GM21526 (cell line): ENCODE results near the gene ANKRD27.
"Not testable (repeated sequence)": the region's sequence is repeated elsewhere in the genome, so short reads cannot be mapped to it uniquely, and the experiment has no call there.

ENCODE experiments used
- ATAC-seq: cut with Tn5 transposase; IDR thresholded peaks from one replicate; pipeline ENCODE4 v1.9.1; 2021; ENCODE audit warnings: moderate library complexity; ENCODE audit not compliant: unreplicated experiment, low FRiP score

The ANKRD27 gene

DNA sequence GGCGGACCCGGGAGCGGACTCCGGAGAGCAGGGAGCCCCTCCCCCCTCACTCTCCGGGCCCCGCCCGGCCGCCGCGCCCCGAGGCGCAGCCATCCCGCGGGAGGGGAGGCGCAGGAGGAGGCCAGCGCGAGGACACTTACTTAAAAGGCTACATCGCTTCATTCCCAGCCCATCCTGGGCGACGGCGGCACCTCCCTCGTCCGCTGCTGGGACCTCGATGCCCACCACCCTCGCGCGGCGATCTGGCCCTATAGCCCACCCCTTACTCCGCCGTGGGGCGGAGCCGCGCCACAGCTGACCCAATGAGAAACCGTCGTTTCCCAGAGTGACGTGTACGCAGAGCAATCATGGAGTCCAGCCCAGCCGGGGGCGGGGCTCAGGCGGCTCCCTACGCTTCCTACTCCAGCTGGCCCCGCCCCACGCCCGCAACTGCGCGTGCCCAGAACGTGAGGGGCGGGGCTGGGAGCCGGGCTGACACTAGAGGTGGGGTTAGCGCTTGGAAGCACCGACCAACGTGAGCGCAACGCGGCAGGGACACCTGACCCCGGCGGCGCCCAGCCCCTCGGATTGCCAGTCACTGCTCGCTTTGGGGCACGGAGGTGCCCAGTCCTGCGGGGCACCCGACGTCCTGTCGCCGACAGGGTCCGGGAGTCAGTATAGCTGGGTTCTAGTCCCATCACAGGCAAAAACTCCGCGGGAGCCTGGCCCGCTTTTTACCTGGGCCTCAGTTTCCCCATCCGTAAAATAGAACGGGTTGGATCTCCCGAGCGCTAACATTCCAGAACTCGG, at the start of gene ANKRD27:
ANKRD27 (minus strand) TSS at position 250 of the 789 bp plus-strand sequence. CDS start 16,165 bp downstream, outside the sequence.
- ATAC-seq: peak; percentile 96

DNA sequence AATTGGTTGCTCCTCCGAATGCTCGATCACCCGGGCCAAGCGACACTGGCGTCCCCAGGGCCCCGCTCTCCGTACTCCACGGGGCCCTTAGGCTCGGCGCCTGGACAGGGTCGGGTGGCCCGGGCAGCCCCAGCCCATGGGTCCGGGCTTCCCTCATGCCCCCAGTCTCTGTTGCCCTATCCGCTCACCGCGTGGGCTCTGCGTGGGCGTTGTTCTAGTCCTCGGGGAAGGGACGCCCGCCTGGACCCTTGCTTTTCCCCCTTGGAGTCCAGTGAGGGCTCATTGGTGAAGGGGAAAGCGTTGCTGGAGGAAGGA, 45.9 kb upstream of the ANKRD27 start:
- no peak for ATAC-seq

DNA sequence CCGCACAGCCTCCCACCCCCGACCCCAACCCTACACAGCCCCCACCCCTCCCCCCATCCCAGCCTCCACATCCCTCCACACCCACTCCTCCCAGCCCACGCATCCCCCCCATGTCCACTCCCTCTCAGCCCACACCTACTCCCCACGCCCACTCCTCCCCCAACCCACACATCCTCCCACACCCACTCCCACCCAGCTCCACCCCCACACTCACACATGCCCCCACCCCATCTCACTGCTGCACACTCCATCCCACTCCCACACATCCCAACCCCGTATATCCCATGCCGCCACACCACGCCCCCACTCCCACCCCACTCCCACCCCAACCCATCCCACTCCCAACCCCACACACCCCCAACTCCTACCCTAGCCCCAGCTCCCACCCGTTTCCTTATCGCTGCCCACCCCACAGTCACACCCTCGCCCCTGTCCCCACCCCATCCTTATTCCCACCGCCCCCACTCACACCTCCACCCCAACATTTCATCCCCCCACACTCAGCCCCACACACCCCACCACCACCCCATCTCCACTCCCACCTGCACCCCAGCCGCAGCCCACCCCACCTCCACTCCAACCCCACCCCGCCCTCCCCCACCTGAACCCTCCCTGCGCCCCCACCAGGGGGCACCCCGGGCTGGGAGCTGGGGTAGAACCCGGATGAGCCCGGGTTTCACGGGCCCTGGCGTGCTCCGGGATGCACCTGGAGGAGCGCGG, 45.4 kb upstream of the ANKRD27 start:
- no peak for ATAC-seq

DNA sequence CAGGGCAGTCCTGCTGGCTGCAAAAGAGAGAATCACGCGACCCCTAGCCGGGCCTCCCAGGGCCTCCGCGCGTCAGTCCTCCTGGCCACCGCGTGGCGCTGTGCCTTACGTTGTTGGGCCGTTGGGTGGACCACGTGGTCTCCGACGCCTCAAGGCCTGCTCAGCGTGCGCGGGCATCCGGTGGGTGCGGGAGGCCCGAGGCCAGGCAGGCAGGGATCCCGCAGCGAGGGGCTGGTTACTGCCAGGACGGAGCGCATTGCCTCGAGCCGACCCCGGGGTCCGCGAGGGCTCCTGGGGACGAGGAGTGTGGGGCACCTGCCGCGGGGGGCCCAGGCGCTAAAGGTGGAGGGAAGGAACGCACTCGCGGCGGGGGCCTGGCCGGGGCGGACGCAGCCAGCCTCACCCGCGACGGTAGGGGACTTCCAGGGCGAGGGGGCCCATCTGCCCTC, 44.7 kb upstream of the ANKRD27 start, which contains the start of gene TDRD12:
TDRD12 (plus strand) TSS at position 157 of the 449 bp plus-strand sequence. CDS start 306 bp downstream, outside the sequence.
- ATAC-seq: no peak

DNA sequence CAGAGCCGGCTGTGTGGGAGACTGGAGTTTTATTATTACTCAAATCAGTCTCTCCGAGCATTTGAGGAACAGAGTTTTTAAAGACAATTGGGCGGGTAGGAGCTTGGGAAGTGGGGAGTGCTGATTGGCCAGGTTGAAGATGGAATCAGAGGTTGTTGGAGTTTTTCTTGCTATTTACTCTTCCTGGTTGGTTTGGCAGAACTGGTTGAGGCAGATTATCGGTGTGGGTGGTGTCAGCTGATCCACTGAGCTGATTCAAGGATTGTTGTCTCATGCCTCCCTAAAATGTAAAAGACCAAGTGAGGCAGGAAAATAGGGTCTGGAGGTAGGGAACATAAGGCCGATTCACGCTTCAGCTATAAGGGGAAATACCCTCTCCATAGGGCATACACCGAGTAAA, 43.3 kb upstream of the ANKRD27 start:
- no peak for ATAC-seq

DNA sequence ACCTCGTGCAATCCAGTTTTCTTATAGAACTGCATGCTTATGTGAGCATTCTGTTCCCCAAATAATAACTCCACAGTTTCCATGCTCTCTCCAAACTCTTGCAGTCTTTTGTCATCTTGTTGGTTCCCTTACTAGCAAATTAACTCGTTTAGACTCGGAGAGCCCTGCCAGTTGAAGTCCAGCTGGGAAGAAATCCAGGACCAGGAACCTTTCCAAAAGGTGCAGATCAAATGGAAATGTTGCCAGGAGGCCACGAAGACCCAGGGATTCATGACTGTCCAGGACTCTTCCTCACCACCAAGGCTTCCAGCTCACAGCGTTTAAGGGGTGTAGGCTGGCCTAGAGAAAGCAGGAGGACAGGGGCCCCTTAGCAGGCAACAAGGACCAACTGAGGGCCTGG, 42.5 kb upstream of the ANKRD27 start:
- no peak for ATAC-seq

DNA sequence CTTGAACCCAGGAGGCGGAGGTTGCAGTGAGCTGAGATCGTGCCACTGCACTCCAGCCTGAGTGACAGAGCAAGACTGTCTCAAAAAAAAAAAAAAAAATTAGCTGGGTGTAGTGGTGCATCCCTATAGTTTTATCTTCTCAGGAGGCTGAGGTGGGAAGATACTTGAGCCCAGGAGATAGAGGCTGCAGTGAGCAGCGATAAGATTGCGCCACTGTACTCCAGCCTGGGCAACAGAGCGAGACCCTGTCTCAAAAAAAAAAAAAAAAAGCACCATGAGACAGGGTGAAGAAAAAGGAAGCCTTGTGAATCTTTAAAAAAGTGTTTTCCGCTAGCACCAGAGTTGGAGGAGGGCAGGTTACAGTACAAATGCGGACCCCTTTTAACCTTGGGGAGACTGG, 41.2 kb upstream of the ANKRD27 start:
- not testable (repeated sequence) for ATAC-seq

DNA sequence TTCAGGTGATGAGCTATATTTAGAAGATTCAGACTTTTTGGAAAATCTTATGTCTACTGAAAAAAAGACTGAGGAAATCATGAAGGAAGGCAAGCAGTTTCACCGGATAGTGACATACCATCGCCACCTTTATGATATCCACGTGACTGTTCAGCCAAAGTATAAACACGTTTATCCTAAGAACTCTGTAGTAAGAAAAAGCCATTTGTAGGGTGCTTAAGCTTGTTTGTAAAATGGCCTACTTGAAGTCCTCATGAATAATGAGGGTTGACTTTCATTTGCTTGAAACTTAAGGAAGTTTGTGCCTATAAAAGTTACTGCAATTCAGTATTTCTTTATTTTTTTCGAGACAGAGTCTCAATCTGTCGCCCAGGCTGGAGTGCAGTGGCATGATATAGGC, 36.8 kb upstream of the ANKRD27 start:
- no peak for ATAC-seq

DNA sequence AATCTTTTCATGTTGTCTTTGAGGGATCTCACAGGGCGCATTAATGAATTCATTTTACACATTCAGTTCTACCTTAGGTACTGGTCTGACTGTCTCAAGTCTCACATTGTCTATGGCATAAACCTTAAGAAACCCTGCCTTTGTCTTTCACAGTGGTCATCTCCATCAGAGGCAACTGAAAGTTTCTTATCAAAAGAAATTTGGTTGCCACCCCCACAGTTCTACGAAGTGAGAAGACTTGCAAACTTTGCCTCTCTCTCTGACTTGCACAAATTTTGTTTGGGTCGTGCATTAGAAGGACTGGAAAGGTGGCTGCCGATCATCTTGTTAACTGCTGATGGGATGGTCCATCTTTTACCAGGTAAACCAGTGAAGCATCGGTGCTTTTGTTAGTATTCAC, 34.1 kb upstream of the ANKRD27 start:
- no peak for ATAC-seq

DNA sequence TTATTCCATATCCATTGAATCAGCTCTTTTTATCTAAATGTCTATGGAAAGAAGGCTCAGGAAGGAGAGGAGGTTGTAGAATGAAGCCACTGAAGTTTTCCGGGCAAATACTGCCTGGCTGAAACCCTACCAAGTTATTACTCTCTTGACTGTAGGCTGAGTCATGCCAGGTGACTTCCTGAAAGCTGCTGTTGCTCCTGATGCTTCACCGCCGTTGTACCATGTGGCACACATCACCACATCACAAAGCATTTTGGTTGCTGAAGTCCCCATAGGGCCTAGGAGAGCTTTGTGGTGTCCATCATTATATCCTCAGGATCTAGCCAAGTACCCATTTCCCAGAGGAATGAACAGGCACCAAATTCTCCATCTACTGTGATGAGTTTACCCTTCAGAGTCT, 33.5 kb upstream of the ANKRD27 start:
- ATAC-seq: no peak

DNA sequence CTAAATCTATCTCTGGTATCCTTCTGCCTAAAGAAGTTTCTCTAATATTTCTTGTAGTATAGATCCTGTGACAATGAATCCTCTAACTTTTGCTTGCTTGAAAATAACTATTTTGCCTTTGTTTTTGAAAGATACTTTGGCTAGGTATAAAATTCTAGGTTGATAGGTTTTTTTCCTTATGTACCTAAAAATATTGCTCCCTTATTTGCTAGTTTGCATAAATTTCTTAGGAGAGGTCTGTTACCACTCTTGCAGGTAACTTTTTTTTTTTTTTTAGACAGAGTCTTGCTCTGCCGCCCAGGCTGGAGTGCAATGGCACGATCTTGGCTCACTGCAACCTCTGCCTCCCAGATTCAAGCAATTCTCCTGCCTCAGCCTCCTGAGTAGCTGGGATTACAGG, 29.0 kb upstream of the ANKRD27 start:
- ATAC-seq: not testable (repeated sequence)

DNA sequence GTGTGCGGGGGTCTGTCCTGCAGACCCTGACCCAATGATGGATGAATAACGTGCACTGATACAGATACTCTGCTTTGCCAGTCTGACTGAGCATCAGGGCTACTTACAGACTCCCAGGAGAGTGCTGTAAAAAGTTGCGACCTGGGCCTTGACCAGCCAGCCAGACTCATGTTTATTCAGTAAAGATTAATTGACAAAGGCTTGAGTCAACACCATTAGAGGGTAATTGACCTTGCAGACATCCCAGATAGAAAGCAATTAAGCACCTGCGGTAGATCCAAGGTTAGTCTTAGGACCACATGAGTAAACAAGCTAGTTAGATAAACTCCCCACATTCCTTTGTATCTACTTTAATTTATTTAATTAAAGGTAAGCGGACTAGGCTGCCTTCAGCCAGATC, 27.0 kb upstream of the ANKRD27 start:
- no peak for ATAC-seq

DNA sequence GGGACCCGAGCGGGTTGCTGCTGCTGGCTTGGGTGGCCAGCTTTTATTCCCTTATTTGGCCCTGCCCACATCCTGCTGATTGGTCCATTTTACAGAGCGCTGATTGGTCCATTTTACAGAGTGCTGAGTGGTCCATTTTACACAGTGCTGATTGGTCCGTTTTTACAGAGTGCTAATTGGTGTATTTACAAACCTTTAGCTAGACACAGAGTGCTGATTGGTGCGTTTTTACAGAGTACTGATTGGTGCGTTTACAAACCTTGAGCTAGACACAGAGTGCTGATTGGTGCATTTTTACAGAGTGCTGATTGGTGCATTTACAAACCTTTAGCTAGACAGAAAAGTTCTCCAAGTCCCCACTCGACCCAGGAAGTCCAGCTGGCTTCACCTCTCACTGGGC, 25.1 kb upstream of the ANKRD27 start:
- ATAC-seq: not testable (repeated sequence)

DNA sequence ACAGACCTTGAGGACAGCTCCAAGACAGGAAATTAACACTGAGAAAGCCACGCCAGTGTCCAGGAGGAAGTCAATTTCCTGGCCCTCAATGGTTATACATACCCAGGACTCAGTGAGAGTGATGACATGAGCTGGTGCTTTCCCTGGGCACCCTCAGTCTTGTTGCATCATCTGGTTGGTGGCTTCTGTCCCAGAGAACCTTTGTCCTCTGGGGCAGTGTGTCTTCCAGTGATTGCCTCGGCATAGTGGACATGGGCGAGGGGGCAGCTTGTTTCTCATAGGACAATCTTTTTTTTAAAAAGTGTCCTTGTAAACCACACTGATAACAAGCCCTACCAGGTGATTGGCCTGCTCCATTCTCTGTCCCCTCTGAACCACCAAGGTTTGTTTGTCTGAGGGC, 21.8 kb upstream of the ANKRD27 start:
- not testable (repeated sequence) for ATAC-seq

DNA sequence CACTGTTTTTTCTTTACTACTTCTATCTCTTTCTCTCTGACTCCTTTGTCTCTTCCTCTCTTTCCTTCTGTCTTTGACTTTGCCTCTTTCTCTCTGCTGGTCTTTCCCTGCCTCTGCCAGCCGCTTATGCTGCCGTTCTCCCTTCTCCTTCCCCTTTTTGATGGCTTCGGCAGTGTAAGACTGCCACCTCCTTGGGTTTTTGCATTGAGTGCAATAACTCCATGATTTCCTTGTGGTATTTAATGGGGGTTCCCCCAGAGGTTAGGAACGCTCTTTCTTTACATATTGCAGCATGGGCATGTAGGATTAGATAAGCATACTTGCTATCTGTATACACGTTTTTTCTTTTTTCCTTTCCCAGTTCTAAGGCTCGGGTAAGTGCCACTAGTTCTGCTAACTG, 20.5 kb upstream of the ANKRD27 start:
- ATAC-seq: not testable (repeated sequence)

DNA sequence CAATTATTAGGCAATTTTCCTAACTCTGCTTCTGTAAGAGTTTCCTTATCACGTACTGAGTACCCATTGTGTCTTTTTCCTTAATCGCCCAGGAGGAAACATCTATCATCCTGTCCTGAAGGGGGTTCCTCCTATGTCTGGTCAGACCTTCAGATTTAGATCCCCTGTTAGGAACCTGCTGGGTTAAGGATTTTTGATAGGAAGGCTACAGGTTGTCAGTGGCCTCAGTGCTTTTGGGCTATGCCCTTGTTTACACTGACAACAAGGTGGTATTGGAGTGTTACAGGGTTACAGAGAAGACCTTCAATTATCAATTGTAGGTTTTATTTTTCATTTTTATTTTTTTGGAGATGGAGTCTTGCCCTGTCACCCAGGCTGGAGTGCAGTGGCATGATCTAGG, 19.9 kb upstream of the ANKRD27 start:
- ATAC-seq: not testable (repeated sequence)

DNA sequence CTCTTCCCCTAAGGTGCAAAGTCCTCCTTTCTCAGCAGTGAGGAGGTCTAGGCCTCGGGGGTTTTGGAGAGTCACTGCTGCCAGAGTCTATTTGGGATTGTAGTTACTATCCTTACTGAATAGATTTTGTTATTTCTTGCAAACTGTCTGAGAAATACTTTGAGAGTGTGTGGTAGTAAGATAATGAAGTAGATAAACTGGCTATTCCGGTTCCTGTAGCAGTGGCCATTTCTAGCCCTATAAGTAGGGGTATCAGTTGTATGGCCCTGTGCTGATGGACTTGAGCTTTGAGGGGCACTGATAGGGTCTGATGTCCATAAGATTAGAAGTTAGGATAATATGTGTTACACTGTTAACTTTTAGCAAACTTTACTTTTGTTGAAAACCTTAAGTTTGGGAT, 19.3 kb upstream of the ANKRD27 start:
- ATAC-seq: not testable (repeated sequence)

DNA sequence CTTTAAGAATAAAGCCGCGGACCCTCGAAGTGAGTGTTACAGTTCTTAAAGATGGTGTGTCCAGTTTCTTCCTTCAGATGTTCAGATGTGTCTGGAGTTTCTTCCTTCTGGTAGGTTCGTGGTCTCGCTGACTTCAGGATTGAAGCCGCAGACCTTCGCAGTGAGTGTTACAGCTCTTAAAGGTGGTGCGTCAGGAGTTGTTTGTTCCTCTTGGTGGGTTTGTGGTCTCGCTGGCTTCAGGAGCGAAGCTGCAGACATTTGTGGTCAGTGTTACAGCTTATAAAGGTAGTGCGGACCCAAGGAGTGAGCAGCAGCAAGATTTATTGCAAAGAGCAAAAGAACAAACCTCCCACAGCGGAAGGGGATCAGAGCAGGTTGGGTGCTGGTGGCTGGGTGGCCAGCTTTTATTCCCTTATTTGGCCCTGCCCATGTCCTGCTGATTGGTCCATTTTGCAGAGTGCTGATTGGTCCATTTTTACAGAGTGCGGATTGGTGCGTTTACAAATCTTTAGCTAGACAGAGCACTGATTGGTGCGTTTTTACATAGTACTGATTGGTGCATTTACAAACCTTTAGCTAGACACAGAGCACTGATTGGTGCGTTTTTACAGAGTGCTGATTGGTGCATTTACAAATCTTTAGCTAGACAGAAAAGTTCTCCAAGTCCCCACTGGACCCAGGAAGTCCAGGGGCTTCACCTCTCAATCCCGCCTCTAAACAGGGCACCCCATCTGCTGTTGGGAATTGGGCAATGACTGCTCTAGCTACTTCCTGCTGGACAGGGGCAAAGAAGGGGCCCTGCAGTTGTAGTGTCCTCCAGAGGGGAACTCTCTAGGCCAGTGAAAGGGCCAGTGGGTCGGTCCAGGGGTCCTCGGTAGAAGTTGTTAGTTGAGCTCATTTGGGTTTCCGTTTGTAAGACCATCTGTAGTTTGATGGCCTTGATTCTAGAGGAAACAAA, 18.4 kb upstream of the ANKRD27 start:
- not testable (repeated sequence) for ATAC-seq

DNA sequence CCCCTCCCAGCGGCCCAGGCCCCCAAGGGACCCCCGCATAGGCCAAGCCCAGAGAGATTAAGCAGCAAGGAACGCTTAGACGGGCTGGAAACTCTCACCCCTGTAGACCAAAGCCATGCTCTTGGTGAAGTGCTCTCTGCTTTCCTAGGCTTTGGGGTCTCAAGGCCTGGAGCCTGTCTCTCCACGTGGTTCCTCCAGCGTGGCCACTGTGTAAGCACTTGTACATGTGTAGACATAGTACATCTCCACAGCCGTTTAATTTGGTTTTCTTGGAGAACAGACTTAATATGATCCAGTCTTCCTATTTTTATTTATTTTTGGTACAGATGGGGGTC, 17.7 kb upstream of the ANKRD27 start:
- peak; percentile 5 for ATAC-seq

DNA sequence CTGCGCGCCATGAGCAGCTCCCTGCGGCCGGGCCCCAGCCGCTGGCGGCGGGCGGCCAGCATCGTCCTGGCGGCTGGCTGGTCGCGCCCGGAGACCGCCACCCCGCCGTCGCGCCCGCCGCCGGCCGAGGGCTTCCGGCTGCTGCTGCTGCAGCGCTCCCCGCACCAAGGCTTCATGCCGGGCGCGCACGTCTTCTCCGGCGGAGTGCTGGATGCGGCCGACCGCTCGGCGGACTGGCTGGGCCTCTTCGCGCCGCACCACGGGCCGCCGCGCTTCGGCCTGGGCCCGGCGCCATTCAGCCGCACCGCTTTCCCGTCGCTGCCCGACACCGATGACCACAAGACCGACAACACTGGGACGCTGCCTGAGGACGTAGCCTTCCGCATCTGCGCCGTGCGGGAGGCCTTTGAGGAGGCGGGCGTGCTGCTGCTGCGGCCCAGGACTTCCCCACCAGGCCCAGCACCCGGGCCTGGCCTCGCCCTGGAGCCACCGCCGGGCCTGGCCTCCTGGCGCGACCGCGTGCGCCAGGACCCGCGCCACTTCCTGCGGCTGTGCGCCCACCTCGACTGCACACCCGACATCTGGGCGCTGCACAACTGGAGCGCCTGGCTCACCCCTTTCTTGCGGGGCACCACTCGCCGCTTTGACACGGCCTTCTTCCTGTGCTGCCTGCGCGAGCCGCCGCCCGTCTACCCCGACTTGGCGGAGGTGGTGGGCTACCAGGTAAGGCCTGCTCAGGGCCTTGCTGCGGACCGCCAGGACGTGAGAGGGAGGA, 17.2 kb upstream of the ANKRD27 start:
- peak; percentile 47 for ATAC-seq
